ENCODE measurements around the gene PTPRG. TPM values are rescaled to one million over a fixed set of nuclear protein-coding genes. Genes with fewer than 3 reads are reported as not detected.

Gene PTPRG
- total RNA-seq, 1 experiment from 2014 or later: 0.74 TPM

GRCh38 chr3:61631108-61631769 lies 69.9 kb downstream of the PTPRG start:
- ChIA-PET POLR2A (no interaction called here), CTCF (no interaction called here)
- Histone ChIP-seq H3K27ac (ENCODE audit: low read length) (no peak overlapping the region), H3K9me3 (ENCODE audit: control insufficient read depth, insufficient read depth, low read depth, low read length) (no peaks in the 10 kb centered on the region), H3K27me3 (ENCODE audit: control insufficient read depth, insufficient read depth, low read length) (no peaks in the 10 kb centered on the region), H3K4me3 (ENCODE audit: low read depth in 2 of 2, low read length in 2 of 2) (no peak overlapping the region), H3K4me1 (ENCODE audit: control insufficient read depth, insufficient read depth, low read length) (no peaks in the 10 kb centered on the region), H3K36me3 (ENCODE audit: control insufficient read depth, insufficient read depth, low read length) (no peaks in the 10 kb centered on the region)
- intact Hi-C loops (cut with micrococcal nuclease; ENCODE audit: unreplicated experiment): no loop called here
- no TSS peak for BruUV-seq (replicated peaks)
- TF ChIP-seq POLR2AphosphoS5 (IDR thresholded peaks at IDR 0.05; ENCODE audit: low read depth, low read length) (no peak), TCF7L2 (IDR thresholded peaks at IDR 0.05; ENCODE audit: low read depth, low read length) (no peak), CTCF (IDR thresholded peaks at IDR 0.05) (no peak), REST (IDR thresholded peaks at IDR 0.05; ENCODE audit: insufficient read depth in 1 of 2, low read depth in 2 of 2, low read length in 1 of 2) (no peak), SIN3A (IDR thresholded peaks at IDR 0.05; ENCODE audit: borderline replicate concordance, insufficient read depth, low read depth, low read length) (no peak)
- ATAC-seq (no peak), DNase-seq (ENCODE audit: low read depth, low spot score) (no peak)
- in situ Hi-C loops (cut with HindIII; ENCODE audit: low pct_unique_long_range_greater_than_20kb, low sequenced_read_pairs): no loop called here

- Histone ChIP-seq H3K36me3 (ENCODE audit: control insufficient read depth, insufficient read depth, low read length) (no peaks in the 10 kb centered on the region), H3K4me3 (ENCODE audit: low read depth in 2 of 2, low read length in 2 of 2) (no peak overlapping the region), H3K4me1 (ENCODE audit: control insufficient read depth, insufficient read depth, low read length) (no peaks in the 10 kb centered on the region), H3K9me3 (ENCODE audit: control insufficient read depth, insufficient read depth, low read depth, low read length) (no peaks in the 10 kb centered on the region), H3K27ac (ENCODE audit: low read length) (no peak overlapping the region), H3K27me3 (ENCODE audit: control insufficient read depth, insufficient read depth, low read length) (no peaks in the 10 kb centered on the region)
- TF ChIP-seq POLR2AphosphoS5 (IDR thresholded peaks at IDR 0.05; ENCODE audit: low read depth, low read length) (no peak), REST (IDR thresholded peaks at IDR 0.05; ENCODE audit: insufficient read depth in 1 of 2, low read depth in 2 of 2, low read length in 1 of 2) (no peak), TCF7L2 (IDR thresholded peaks at IDR 0.05; ENCODE audit: low read depth, low read length) (no peak), SIN3A (IDR thresholded peaks at IDR 0.05; ENCODE audit: borderline replicate concordance, insufficient read depth, low read depth, low read length) (no peak), CTCF (IDR thresholded peaks at IDR 0.05) (no peak)
- DNase-seq (ENCODE audit: low read depth, low spot score): no peak
- in situ Hi-C loops (cut with HindIII; ENCODE audit: low pct_unique_long_range_greater_than_20kb, low sequenced_read_pairs) (no loop called here), intact Hi-C loops (cut with micrococcal nuclease; ENCODE audit: unreplicated experiment) (no loop called here)
- ChIA-PET CTCF (no interaction called here), POLR2A (no interaction called here)
- ATAC-seq: no peak
- BruUV-seq (replicated peaks): no TSS peak
Measured at GRCh38 chr3:61632568-61633175, 71.3 kb downstream of the PTPRG start.

All from Panc1 (cell line).